ENCODE data around the gene TANGO6.

GRCh38 chr16:68800257-68800875 lies 43.0 kb upstream of the TANGO6 start:
- TF ChIP-seq SP1 (IDR thresholded peaks at IDR 0.05; ENCODE audit: low read depth, low read length) (no peak), POLR2AphosphoS5 (IDR thresholded peaks at IDR 0.05; ENCODE audit: low read depth, low read length) (no peak), EZH2 (IDR thresholded peaks at IDR 0.05; ENCODE audit: low read depth, low read length, severe bottlenecking) (no peak), POLR2A (IDR thresholded peaks at IDR 0.05; ENCODE audit: control extremely low read depth in 1 of 2, low read depth in 2 of 2, low read length in 2 of 2) (no peak), YY1 (IDR thresholded peaks at IDR 0.05; ENCODE audit: low read depth, low read length) (no peak), CEBPB (IDR thresholded peaks at IDR 0.05; ENCODE audit: low read depth, low read length) (no peak), RAD21 (IDR thresholded peaks at IDR 0.05 in 1 of 2, conservative IDR thresholded peaks at IDR 0.05 in 1 of 2; ENCODE audit: low read depth in 2 of 2, low read length in 2 of 2) (peak; percentile 91 to 93), ZNF274 (IDR thresholded peaks at IDR 0.05; ENCODE audit: borderline replicate concordance, extremely low read depth, low read length) (no peak), TAF1 (IDR thresholded peaks at IDR 0.05; ENCODE audit: low read depth, low read length) (no peak), EP300 (IDR thresholded peaks at IDR 0.05; ENCODE audit: borderline replicate concordance in 1 of 2, low read depth in 2 of 2, low read length in 2 of 2) (no peak)
- TF ChIP-seq, protein P1, sequence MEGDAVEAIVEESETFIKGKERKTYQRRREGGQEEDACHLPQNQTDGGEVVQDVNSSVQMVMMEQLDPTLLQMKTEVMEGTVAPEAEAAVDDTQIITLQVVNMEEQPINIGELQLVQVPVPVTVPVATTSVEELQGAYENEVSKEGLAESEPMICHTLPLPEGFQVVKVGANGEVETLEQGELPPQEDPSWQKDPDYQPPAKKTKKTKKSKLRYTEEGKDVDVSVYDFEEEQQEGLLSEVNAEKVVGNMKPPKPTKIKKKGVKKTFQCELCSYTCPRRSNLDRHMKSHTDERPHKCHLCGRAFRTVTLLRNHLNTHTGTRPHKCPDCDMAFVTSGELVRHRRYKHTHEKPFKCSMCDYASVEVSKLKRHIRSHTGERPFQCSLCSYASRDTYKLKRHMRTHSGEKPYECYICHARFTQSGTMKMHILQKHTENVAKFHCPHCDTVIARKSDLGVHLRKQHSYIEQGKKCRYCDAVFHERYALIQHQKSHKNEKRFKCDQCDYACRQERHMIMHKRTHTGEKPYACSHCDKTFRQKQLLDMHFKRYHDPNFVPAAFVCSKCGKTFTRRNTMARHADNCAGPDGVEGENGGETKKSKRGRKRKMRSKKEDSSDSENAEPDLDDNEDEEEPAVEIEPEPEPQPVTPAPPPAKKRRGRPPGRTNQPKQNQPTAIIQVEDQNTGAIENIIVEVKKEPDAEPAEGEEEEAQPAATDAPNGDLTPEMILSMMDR (IDR thresholded peaks at IDR 0.05; ENCODE audit: control extremely low read depth in 1 of 3, insufficient read depth in 1 of 3, low read depth in 1 of 3, low read length in 3 of 3), result peak; percentile 63 to 88 (median 80)
- TF ChIP-seq, protein P2, sequence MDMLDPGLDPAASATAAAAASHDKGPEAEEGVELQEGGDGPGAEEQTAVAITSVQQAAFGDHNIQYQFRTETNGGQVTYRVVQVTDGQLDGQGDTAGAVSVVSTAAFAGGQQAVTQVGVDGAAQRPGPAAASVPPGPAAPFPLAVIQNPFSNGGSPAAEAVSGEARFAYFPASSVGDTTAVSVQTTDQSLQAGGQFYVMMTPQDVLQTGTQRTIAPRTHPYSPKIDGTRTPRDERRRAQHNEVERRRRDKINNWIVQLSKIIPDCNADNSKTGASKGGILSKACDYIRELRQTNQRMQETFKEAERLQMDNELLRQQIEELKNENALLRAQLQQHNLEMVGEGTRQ (IDR thresholded peaks at IDR 0.05; ENCODE audit: low read length), result no peak
- TF ChIP-seq, protein P3, sequence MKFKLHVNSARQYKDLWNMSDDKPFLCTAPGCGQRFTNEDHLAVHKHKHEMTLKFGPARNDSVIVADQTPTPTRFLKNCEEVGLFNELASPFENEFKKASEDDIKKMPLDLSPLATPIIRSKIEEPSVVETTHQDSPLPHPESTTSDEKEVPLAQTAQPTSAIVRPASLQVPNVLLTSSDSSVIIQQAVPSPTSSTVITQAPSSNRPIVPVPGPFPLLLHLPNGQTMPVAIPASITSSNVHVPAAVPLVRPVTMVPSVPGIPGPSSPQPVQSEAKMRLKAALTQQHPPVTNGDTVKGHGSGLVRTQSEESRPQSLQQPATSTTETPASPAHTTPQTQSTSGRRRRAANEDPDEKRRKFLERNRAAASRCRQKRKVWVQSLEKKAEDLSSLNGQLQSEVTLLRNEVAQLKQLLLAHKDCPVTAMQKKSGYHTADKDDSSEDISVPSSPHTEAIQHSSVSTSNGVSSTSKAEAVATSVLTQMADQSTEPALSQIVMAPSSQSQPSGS (IDR thresholded peaks at IDR 0.05; ENCODE audit: low read length), result no peak
